DOHH2 (cell line): ENCODE data around the gene C9orf43.
"Not testable (repeated sequence)": the region's sequence is repeated elsewhere in the genome, so short reads cannot be mapped to it uniquely, and the experiment has no call there.

Experiments used
- H3F3A ChIP-seq: fragments of 200-600 bp; sonication (generic), shearing (Covaris generic); 2 replicates; pipeline ENCODE4 v1.6.0; 2016; ENCODE audit warnings: antibody characterized with exemption, mild to moderate bottlenecking; ENCODE audit not compliant: control insufficient read depth, insufficient read depth
- H3K27ac ChIP-seq: fragments of 200-600 bp; sonication (generic); 2 replicates; pipeline ENCODE4 v1.5.1; 2014; ENCODE audit warnings: low read depth, mild to moderate bottlenecking, low read length, moderate library complexity
- H3K27me3 ChIP-seq: fragments of 200-600 bp; sonication (generic); 2 replicates; pipeline ENCODE4 v1.6.1; 2014; ENCODE audit warnings: mild to moderate bottlenecking, low read length, mixed read lengths; ENCODE audit not compliant: control insufficient read depth
- H3K36me3 ChIP-seq: fragments of 200-600 bp; sonication (generic); 2 replicates; pipeline ENCODE4 v1.6.1; 2014; ENCODE audit warnings: mild to moderate bottlenecking, low read length, moderate library complexity, mixed read lengths; ENCODE audit not compliant: control insufficient read depth
- H3K4me1 ChIP-seq: fragments of 200-600 bp; sonication (generic); 2 replicates; pipeline ENCODE4 v1.6.1; 2014; ENCODE audit warnings: mild to moderate bottlenecking, low read length, mixed read lengths; ENCODE audit not compliant: control insufficient read depth
- H3K4me2 ChIP-seq: fragments of 200-600 bp; sonication (generic); 2 replicates; pipeline ENCODE4 v1.6.0; 2014; ENCODE audit warnings: mild to moderate bottlenecking, low read length, moderate library complexity
- H3K4me3 ChIP-seq: fragments of 200-600 bp; sonication (generic); 2 replicates; pipeline ENCODE4 v1.5.1; 2014; ENCODE audit warnings: mild to moderate bottlenecking, low read length, mixed read lengths
- H3K79me2 ChIP-seq: fragments of 200-600 bp; sonication (generic); 2 replicates; pipeline ENCODE4 v1.6.1; 2014; ENCODE audit warnings: mild to moderate bottlenecking, low read length, mixed read lengths; ENCODE audit not compliant: control insufficient read depth
- H3K9me2 ChIP-seq: fragments of 200-600 bp; sonication (generic); replicated peaks from 2 replicates; pipeline ENCODE4 v1.6.1; 2014; ENCODE audit warnings: mild to moderate bottlenecking, low read length, mixed read lengths; ENCODE audit not compliant: control insufficient read depth
- H3K9me3 ChIP-seq: fragments of 200-600 bp; sonication (generic); 2 replicates; pipeline ENCODE4 v1.6.1; 2014; ENCODE audit warnings: antibody characterized with exemption, low read length, mixed read lengths; ENCODE audit not compliant: control insufficient read depth, insufficient read depth
- H4K20me1 ChIP-seq: fragments of 200-600 bp; sonication (generic); 2 replicates; pipeline ENCODE4 v1.6.0; 2014; ENCODE audit warnings: low read depth, mild to moderate bottlenecking, antibody characterized with exemption, low read length, moderate library complexity; ENCODE audit not compliant: control insufficient read depth, insufficient read depth
- CTCF ChIP-seq: fragments of 200-600 bp; sonication (generic); IDR thresholded peaks from one replicate; pipeline ENCODE4 v1.5.1; 2014; ENCODE audit warnings: antibody characterized with exemption, mild to moderate bottlenecking, low read depth, low read length; ENCODE audit not compliant: poor library complexity, severe bottlenecking
- EZH2phosphoT487 ChIP-seq: fragments of 200-600 bp; sonication (generic); IDR thresholded peaks from 2 replicates; pipeline ENCODE4 v1.6.1; 2017; ENCODE audit warnings: borderline replicate concordance, mild to moderate bottlenecking, antibody characterized with exemption, low read length, moderate library complexity, mixed read lengths

C9orf43 gene

DNA sequence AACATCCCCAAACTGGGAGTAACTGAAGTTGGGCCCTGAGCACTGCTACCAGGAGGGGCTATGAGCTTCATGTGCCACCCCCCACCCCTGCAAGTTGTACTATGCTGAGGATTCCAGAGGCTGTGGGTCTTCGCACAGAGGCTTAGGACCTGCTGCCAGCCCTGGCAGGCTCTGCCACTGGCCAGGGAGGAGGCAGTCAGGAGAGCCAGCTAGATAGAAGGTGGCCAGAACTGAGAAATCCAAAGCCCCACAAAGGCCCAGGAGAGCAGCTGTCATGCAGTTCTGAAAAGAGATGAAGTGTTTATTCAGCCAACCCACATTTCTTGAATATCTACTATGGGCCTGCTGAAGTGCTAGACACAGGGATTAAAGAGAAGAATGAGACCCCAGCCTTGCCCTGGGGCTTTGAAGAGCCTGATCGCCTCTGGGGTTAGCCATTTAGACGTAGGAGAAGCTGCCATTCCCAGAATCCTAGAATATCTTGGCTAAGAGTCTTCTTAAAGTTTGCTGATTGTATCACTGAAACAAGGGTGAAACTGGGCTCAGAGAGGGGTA, 10.8 kb upstream of the C9orf43 start:
- no peaks in the 10 kb centered on the region for H3K9me3 ChIP-seq
- H3F3A ChIP-seq, result peaks cover 5% of the 10 kb centered on the region; the same call in 1 of the 2 replicates
- H3K4me3 ChIP-seq, result no peak overlapping the region; the same call in 1 of the 2 replicates
- H3K9me2 ChIP-seq, result no peaks in the 10 kb centered on the region
- TF ChIP-seq EZH2phosphoT487, result no peak
- no peak for TF ChIP-seq CTCF
- H3K79me2 ChIP-seq, result peaks cover 3% of the 10 kb centered on the region; the same call in 1 of the 2 replicates
- peak overlapping the region; percentile 66 for H3K4me2 ChIP-seq
- no peaks in the 10 kb centered on the region for H3K27me3 ChIP-seq
- H3K4me1 ChIP-seq, result peaks cover 12% of the 10 kb centered on the region
- no peaks in the 10 kb centered on the region for H3K36me3 ChIP-seq
- H3K27ac ChIP-seq, result no peak overlapping the region
- no peaks in the 10 kb centered on the region for H4K20me1 ChIP-seq

- Histone ChIP-seq H3F3A (peaks cover 5% of the 10 kb centered on the region; the same call in 1 of the 2 replicates), H3K4me1 (peaks cover 12% of the 10 kb centered on the region), H3K27me3 (no peaks in the 10 kb centered on the region), H3K79me2 (peaks cover 3% of the 10 kb centered on the region; the same call in 1 of the 2 replicates), H3K9me2 (no peaks in the 10 kb centered on the region), H4K20me1 (no peaks in the 10 kb centered on the region), H3K4me2 (peak within 1 kb of the TSS; percentile 68), H3K4me3 (peak within 1 kb of the TSS; percentile 89), H3K36me3 (no peaks in the 10 kb centered on the region), H3K9me3 (no peaks in the 10 kb centered on the region), H3K27ac (no peak within 1 kb of the TSS)
- TF ChIP-seq CTCF (peak; percentile 85), EZH2phosphoT487 (no peak)
Measured at GRCh38 chr9:113401027-113401792, 9.3 kb upstream of the C9orf43 start, which contains the start of gene ALAD. Gene ALAD, minus strand, starts transcription at chr9:113401284. Its CDS starts 7,725 bp downstream, at chr9:113393559.

DNA sequence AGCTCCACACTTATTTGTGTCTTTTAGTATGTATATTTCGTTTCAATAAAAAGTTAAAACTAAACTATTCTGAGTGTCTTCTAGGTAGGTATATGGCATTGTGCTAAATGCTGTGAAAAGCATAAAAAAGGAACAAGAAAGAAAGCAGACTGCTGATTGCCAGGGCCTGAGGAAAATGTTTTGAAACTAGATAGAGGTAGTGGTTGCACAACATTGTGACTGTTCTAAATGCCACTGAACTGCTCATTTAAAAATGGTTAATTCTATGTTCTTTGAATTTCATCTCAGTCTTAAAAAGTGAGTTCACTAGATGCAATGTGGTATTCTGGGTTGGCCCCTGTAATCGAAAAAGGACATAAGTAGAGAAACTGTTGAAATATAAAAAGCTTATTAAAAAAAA, 6.9 kb upstream of the C9orf43 start:
- Histone ChIP-seq H3K27ac (no peak overlapping the region), H4K20me1 (no peaks in the 10 kb centered on the region), H3K79me2 (peaks cover 18% of the 10 kb centered on the region), H3K9me3 (no peaks in the 10 kb centered on the region), H3K9me2 (no peaks in the 10 kb centered on the region), H3F3A (peaks cover 21% of the 10 kb centered on the region), H3K4me1 (peaks cover 28% of the 10 kb centered on the region), H3K4me2 (no peak overlapping the region), H3K4me3 (no peak overlapping the region), H3K36me3 (peaks cover 17% of the 10 kb centered on the region), H3K27me3 (no peaks in the 10 kb centered on the region)
- TF ChIP-seq CTCF (no peak), EZH2phosphoT487 (no peak)

DNA sequence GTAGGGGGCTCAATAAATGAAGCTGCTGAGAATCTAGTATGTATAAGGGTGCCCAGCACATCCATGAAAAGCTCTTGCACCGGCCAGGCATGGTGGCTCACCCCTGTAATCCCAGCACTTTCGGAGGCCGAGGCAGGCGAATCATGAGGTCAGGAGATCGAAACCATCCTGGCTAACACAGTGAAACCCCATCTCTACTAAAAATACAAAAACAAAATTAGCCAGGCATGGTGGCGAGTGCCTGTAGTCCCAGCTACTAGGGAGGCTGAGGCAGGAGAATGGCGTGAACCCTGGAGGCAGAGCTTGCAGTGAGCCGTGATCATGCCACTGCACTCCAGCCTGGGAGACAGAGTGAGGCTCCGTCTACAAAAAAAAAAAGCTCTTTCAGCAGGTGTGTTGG, 4.2 kb upstream of the C9orf43 start:
- H3K27ac ChIP-seq, H3K9me3 ChIP-seq: not testable (repeated sequence)

More for the DNA sequence above, 4.2 kb upstream of the C9orf43 start:
- H3K4me3 ChIP-seq, H3K27me3 ChIP-seq, H4K20me1 ChIP-seq, H3K9me2 ChIP-seq, H3K4me2 ChIP-seq: not testable (repeated sequence)
- peaks cover 35% of the 10 kb centered on the region for H3K36me3 ChIP-seq
- peaks cover 29% of the 10 kb centered on the region for H3K4me1 ChIP-seq
- H3F3A ChIP-seq, result peaks cover 23% of the 10 kb centered on the region
- H3K79me2 ChIP-seq, result peaks cover 36% of the 10 kb centered on the region
